Endothelial cell of umbilical vein (primary cell): ENCODE data around the gene MRTFA. TPM values are rescaled to one million over a fixed set of nuclear protein-coding genes. Genes with fewer than 3 reads are reported as not detected.
A peak's percentile ranks its signal among the peaks of the same experiment; 100 is the strongest.

Experiments used
- BruUV-seq: library from RNA; stranded (reverse); fragments of 400-500 nt; replicated peaks from 2 replicates; lab custom pipeline; 2021; lab: Mats Ljungman, UMichigan
- CTCF ChIA-PET: fragments of 300-600, 350-600 bp; sonication (Branson Sonifier 250); formaldehyde crosslinking; loops from one replicate; lab custom pipeline; 2021; ENCODE audit warnings: antibody characterized with exemption, inconsistent platforms; lab: Charles Lee
- POLR2A ChIA-PET: fragments of 300-600, 350-600 bp; sonication (Branson Sonifier 250); formaldehyde crosslinking; loops from one replicate; lab custom pipeline; 2021; ENCODE audit warnings: antibody characterized with exemption, inconsistent platforms; lab: Charles Lee
- DNase-seq: peaks from one replicate; pipeline ENCODE4 v3.0.0-alpha.2; 2011; ENCODE audit warnings: low read depth, low spot score
- FAIRE-seq: peaks from 2 replicates; lab custom pipeline; 2011; peaks lifted over from hg19 to GRCh38; lab: Jason Lieb, UNC
- H2AFZ ChIP-seq: 2 replicates; pipeline ENCODE4 v1.6.0; 2012; ENCODE audit warnings: low read depth, low read length, control low read depth, inconsistent platforms
- H3K27ac ChIP-seq: 2 replicates; pipeline ENCODE4 v1.5.1; 2011; ENCODE audit warnings: low read depth, mild to moderate bottlenecking, control low read depth, low read length, moderate library complexity; ENCODE audit not compliant: insufficient read depth
- H3K27me3 ChIP-seq, 2 experiments: 2 replicates each; pipeline versions ENCODE4 v1.6.0 to v1.6.1; 2011; ENCODE audit warnings: low read length in 2 of 2, mixed read lengths in 1 of 2; ENCODE audit not compliant: control insufficient read depth in 2 of 2, insufficient read depth in 2 of 2
- H3K36me3 ChIP-seq, 2 experiments: 2 replicates in 1 of 2; 3 replicates in 1 of 2; pipeline ENCODE4 v1.5.1; 2011; ENCODE audit warnings: low read length in 2 of 2, mild to moderate bottlenecking in 1 of 2, moderate library complexity in 1 of 2; ENCODE audit not compliant: control insufficient read depth in 2 of 2, insufficient read depth in 2 of 2; ENCODE audit errors: extremely low read depth in 1 of 2
- H3K4me1 ChIP-seq: 3 replicates; pipeline ENCODE4 v1.5.1; 2011; ENCODE audit warnings: mild to moderate bottlenecking, low read length; ENCODE audit not compliant: control insufficient read depth, insufficient read depth; ENCODE audit errors: extremely low read depth
- H3K4me2 ChIP-seq: 2 replicates; pipeline ENCODE4 v1.6.1; 2011; ENCODE audit warnings: low read length, control low read depth, mixed read lengths; ENCODE audit not compliant: insufficient read depth
- H3K4me3 ChIP-seq, 3 experiments: fragments of 200-600 bp in 1 of 3; sonication (generic), shearing (Covaris generic) in 1 of 3; replicated peaks in 1 of 3; 2 replicates each; pipeline ENCODE4 v1.5.1; 2011 to 2016; ENCODE audit warnings: control low read depth in 3 of 3, low read length in 3 of 3, mild to moderate bottlenecking in 2 of 3, inconsistent platforms in 1 of 3, low read depth in 1 of 3, moderate library complexity in 1 of 3; ENCODE audit not compliant: insufficient read depth in 1 of 3
- H3K79me2 ChIP-seq: 2 replicates; pipeline ENCODE4 v1.6.0; 2012; ENCODE audit warnings: low read length, inconsistent platforms; ENCODE audit not compliant: control insufficient read depth, insufficient read depth
- H3K9ac ChIP-seq: replicated peaks from 2 replicates; pipeline ENCODE3; 2011; ENCODE audit warnings: low read length, control low read depth; ENCODE audit not compliant: insufficient read depth; ENCODE audit errors: extremely low read depth
- H3K9me1 ChIP-seq: replicated peaks from 3 replicates; pipeline ENCODE4 v1.6.0; 2011; ENCODE audit warnings: mild to moderate bottlenecking, low read length; ENCODE audit not compliant: control insufficient read depth, insufficient read depth; ENCODE audit errors: extremely low read depth
- H3K9me3 ChIP-seq: replicated peaks from 2 replicates; pipeline ENCODE4 v1.5.1; 2012; ENCODE audit warnings: low read length, inconsistent platforms; ENCODE audit not compliant: control insufficient read depth, insufficient read depth
- H4K20me1 ChIP-seq: replicated peaks from 2 replicates; pipeline ENCODE3; 2011; ENCODE audit warnings: mild to moderate bottlenecking, low read length; ENCODE audit not compliant: control insufficient read depth, insufficient read depth; ENCODE audit errors: extremely low read depth
- EZH2 ChIP-seq: IDR thresholded peaks from 2 replicates; pipeline ENCODE4 v1.6.1; 2012; ENCODE audit warnings: borderline replicate concordance, low read depth, mild to moderate bottlenecking, moderate library complexity, low read length, inconsistent platforms; ENCODE audit not compliant: severe bottlenecking
- FOS ChIP-seq: IDR thresholded peaks from 2 replicates; pipeline ENCODE4 v1.6.1; 2011; ENCODE audit warnings: mild to moderate bottlenecking, low read length, moderate library complexity, borderline replicate concordance; ENCODE audit not compliant: insufficient read depth
- GATA2 ChIP-seq: IDR thresholded peaks from 2 replicates; pipeline ENCODE4 v1.7.0; 2011; ENCODE audit warnings: low read depth, mild to moderate bottlenecking, moderate library complexity, mixed read lengths, low read length; ENCODE audit not compliant: insufficient read length, insufficient read depth
- JUN ChIP-seq: IDR thresholded peaks from 2 replicates; pipeline ENCODE4 v1.6.1; 2011; ENCODE audit warnings: borderline replicate concordance, low read depth; ENCODE audit not compliant: insufficient read length, insufficient read depth
- MAX ChIP-seq: IDR thresholded peaks from 2 replicates; pipeline ENCODE4 v1.6.1; 2011; ENCODE audit not compliant: insufficient read depth, insufficient read length
- MYC ChIP-seq: IDR thresholded peaks from one replicate; pipeline ENCODE4 v1.6.1; 2011; ENCODE audit warnings: mild to moderate bottlenecking, low read depth, low read length
- POLR2A ChIP-seq: IDR thresholded peaks from 2 replicates; pipeline ENCODE4 v1.6.1; 2012; ENCODE audit warnings: low read depth, mild to moderate bottlenecking, control low read depth, low read length
- POLR2AphosphoS5 ChIP-seq: IDR thresholded peaks from 2 replicates; pipeline ENCODE4 v1.6.1; 2012; ENCODE audit warnings: low read depth, mild to moderate bottlenecking, control low read depth, low read length, moderate library complexity; ENCODE audit not compliant: insufficient read depth
- dilution Hi-C: fragments of 300-500 bp; cut with MboI; formaldehyde crosslinking; loops from one replicate; pipeline ENCODE4 v1.15.0; 2019; ENCODE audit warnings: low sequenced_read_pairs; ENCODE audit not compliant: extremely low pct_ligation_motif_present
- intact Hi-C: fragments of 100-400 bp; cut with micrococcal nuclease; formaldehyde crosslinking; loops from one replicate; pipeline ENCODE4 v1.10.0; 2022
- polyA plus RNA-seq, 4 experiments: library from polyadenylated mRNA; depleted of rRNA in 3 of 4; stranded (reverse) in 3 of 4; unstranded in 1 of 4; fragments of >200 nt; gene quantifications; 2 replicates each; pipeline versions ENCODE4 v1.2.1 to v1.2.3, GENCODE V29; 2011 to 2012; ENCODE audit warnings: missing spikeins in 1 of 4
- total RNA-seq: library from RNA; stranded (reverse); gene quantifications from 2 replicates; pipeline ENCODE4 v1.2.3, GENCODE V29; 2021
- TF ChIP-seq, protein P1 (sequence below), 2 donors: IDR thresholded peaks; 1 replicate in 1 of 2; 2 replicates in 1 of 2; pipeline ENCODE4 v1.5.1; 2011; ENCODE audit warnings: low read length in 2 of 2, mild to moderate bottlenecking in 2 of 2, moderate library complexity in 2 of 2, control low read depth in 1 of 2, inconsistent platforms in 1 of 2, low read depth in 1 of 2; ENCODE audit not compliant: insufficient read depth in 1 of 2; ENCODE audit errors: extremely low read depth in 1 of 2

The MRTFA gene
- total and polyA plus RNA-seq, 2 donors (not counting 3 experiments of a cell fraction or from before 2014, with no cell fraction given) = 13.6 to 44.1 TPM

GRCh38 chr22:40620464-40621046 is 16.0 kb downstream of the MRTFA start:
- H2AFZ ChIP-seq = no peak overlapping the region
- no peak overlapping the region for H3K4me3 ChIP-seq
- no TSS peak for BruUV-seq
- DNase-seq (no peak), FAIRE-seq (no peak)
- H3K36me3 ChIP-seq = no peaks in the 10 kb centered on the region
- no peak overlapping the region for H3K9ac ChIP-seq
- ChIA-PET CTCF (interaction anchor here (2.5 kb wide), 1 partner anchor 14 kb away, joined by 7 read pairs; no protein-coding TSS in a partner anchor), POLR2A (no interaction called here)
- H4K20me1 ChIP-seq = no peaks in the 10 kb centered on the region
- peaks cover 64% of the 10 kb centered on the region for H3K79me2 ChIP-seq
- intact Hi-C loops (no loop called here), dilution Hi-C loops (no loop called here)
- H3K9me1 ChIP-seq = no peaks in the 10 kb centered on the region
- no peak overlapping the region for H3K27ac ChIP-seq
- no peaks in the 10 kb centered on the region for H3K9me3 ChIP-seq
- TF ChIP-seq MAX (no peak), FOS (peak; percentile 73), POLR2A (no peak), MYC (no peak), GATA2 (no peak), EZH2 (no peak), POLR2AphosphoS5 (no peak), JUN (peak; percentile 20)
- TF ChIP-seq, protein P1, sequence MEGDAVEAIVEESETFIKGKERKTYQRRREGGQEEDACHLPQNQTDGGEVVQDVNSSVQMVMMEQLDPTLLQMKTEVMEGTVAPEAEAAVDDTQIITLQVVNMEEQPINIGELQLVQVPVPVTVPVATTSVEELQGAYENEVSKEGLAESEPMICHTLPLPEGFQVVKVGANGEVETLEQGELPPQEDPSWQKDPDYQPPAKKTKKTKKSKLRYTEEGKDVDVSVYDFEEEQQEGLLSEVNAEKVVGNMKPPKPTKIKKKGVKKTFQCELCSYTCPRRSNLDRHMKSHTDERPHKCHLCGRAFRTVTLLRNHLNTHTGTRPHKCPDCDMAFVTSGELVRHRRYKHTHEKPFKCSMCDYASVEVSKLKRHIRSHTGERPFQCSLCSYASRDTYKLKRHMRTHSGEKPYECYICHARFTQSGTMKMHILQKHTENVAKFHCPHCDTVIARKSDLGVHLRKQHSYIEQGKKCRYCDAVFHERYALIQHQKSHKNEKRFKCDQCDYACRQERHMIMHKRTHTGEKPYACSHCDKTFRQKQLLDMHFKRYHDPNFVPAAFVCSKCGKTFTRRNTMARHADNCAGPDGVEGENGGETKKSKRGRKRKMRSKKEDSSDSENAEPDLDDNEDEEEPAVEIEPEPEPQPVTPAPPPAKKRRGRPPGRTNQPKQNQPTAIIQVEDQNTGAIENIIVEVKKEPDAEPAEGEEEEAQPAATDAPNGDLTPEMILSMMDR (IDR thresholded peaks at IDR 0.05; ENCODE audit: extremely low read depth in 1 of 2, insufficient read depth in 1 of 2, low read depth in 1 of 2, low read length in 2 of 2) = no peak
- H3K4me2 ChIP-seq = no peak overlapping the region
- H3K4me1 ChIP-seq = no peaks in the 10 kb centered on the region
- H3K27me3 ChIP-seq = no peaks in the 10 kb centered on the region
